DND-41 (cell line): ENCODE measurements around the gene KRTAP10-5.

ENCODE experiments used
- ATAC-seq: fragments of 200-7000 bp; cut with Tn5 transposase; 3 replicates; pipeline ENCODE4 v1.9.1; 2021; ENCODE audit warnings: low read depth; ENCODE audit not compliant: insufficient read depth
- DNase-seq: peaks from one replicate; pipeline ENCODE4 v3.0.0-alpha.2; 2020
- H2AFZ ChIP-seq: 2 replicates; pipeline ENCODE4 v1.6.0; 2012; ENCODE audit warnings: low read depth, low read length
- H3K27ac ChIP-seq: 2 replicates; pipeline ENCODE4 v1.5.1; 2012; ENCODE audit warnings: low read length, inconsistent platforms
- H3K27me3 ChIP-seq: fragments of 200-600 bp; sonication (generic); 2 replicates; pipeline ENCODE4 v1.6.0; 2012; ENCODE audit warnings: low read length, mild to moderate bottlenecking, inconsistent platforms; ENCODE audit not compliant: insufficient read depth, poor library complexity
- H3K36me3 ChIP-seq: 2 replicates; pipeline ENCODE4 v1.5.1; 2012; ENCODE audit warnings: low read length, inconsistent platforms; ENCODE audit not compliant: insufficient read depth
- H3K4me1 ChIP-seq: 2 replicates; pipeline ENCODE4 v1.5.1; 2012; ENCODE audit warnings: mild to moderate bottlenecking, low read length; ENCODE audit not compliant: insufficient read depth
- H3K4me2 ChIP-seq: 2 replicates; pipeline ENCODE4 v1.6.0; 2012; ENCODE audit warnings: mild to moderate bottlenecking, moderate library complexity, low read length, inconsistent platforms; ENCODE audit not compliant: insufficient read depth
- H3K4me3 ChIP-seq, 2 experiments: fragments of 200-600 bp in 1 of 2; shearing (Covaris generic) in 1 of 2; 2 replicates each; pipeline ENCODE4 v1.5.1; 2012 to 2016; ENCODE audit warnings: inconsistent platforms in 2 of 2, low read length in 2 of 2, mild to moderate bottlenecking in 2 of 2, low read depth in 1 of 2, moderate library complexity in 1 of 2
- H3K79me2 ChIP-seq: 2 replicates; pipeline ENCODE4 v1.6.0; 2012; ENCODE audit warnings: low read length, inconsistent platforms; ENCODE audit not compliant: insufficient read depth
- H3K9ac ChIP-seq: 2 replicates; pipeline ENCODE4 v1.6.0; 2012; ENCODE audit warnings: low read depth, mild to moderate bottlenecking, inconsistent platforms, low read length, moderate library complexity
- H3K9me3 ChIP-seq: 2 replicates; pipeline ENCODE4 v1.5.1; 2012; ENCODE audit warnings: low read length, moderate library complexity, mild to moderate bottlenecking, inconsistent platforms; ENCODE audit not compliant: insufficient read depth, severe bottlenecking
- H4K20me1 ChIP-seq: 2 replicates; pipeline ENCODE4 v1.6.0; 2012; ENCODE audit warnings: low read length; ENCODE audit not compliant: insufficient read depth
- CTCF ChIP-seq: IDR thresholded peaks from 2 replicates; pipeline ENCODE4 v1.5.1; 2012; ENCODE audit warnings: borderline replicate concordance, low read length, moderate library complexity, mild to moderate bottlenecking; ENCODE audit not compliant: poor library complexity, severe bottlenecking; ENCODE audit errors: extremely low read depth
- EZH2 ChIP-seq: IDR thresholded peaks from 3 replicates; pipeline ENCODE4 v1.6.1; 2012; ENCODE audit warnings: borderline replicate concordance, low read depth, mild to moderate bottlenecking, moderate library complexity, low read length, inconsistent platforms; ENCODE audit not compliant: severe bottlenecking

The KRTAP10-5 gene

GRCh38 chr21:44548922-44549321, 31.5 kb downstream of the KRTAP10-5 start:
- Histone ChIP-seq H4K20me1 (0 out of 2 replicates have a peak, but pooled peaks cover 3% of the 10 kb centered on the region), H3K9ac (no peak overlapping the region), H3K79me2 (no peaks in the 10 kb centered on the region), H3K36me3 (no peaks in the 10 kb centered on the region), H3K4me3 (no peak overlapping the region), H3K4me2 (no peak overlapping the region), H3K27ac (no peak overlapping the region), H3K27me3 (peaks cover 3% of the 10 kb centered on the region), H3K9me3 (no peaks in the 10 kb centered on the region), H2AFZ (no peak overlapping the region), H3K4me1 (no peaks in the 10 kb centered on the region)
- ATAC-seq (no peak), DNase-seq (no peak)
- TF ChIP-seq EZH2 (no peak), CTCF (no peak)

- no peak overlapping the region for H3K9ac ChIP-seq
- H3K36me3 ChIP-seq: no peaks in the 10 kb centered on the region
- TF ChIP-seq EZH2: no peak
- TF ChIP-seq CTCF: no peak
- H3K9me3 ChIP-seq: no peaks in the 10 kb centered on the region
- no peaks in the 10 kb centered on the region for H3K4me1 ChIP-seq
- H3K27me3 ChIP-seq: peaks cover 3% of the 10 kb centered on the region
- H3K27ac ChIP-seq: no peak overlapping the region
- no peak overlapping the region for H3K4me3 ChIP-seq
- no peak overlapping the region for H3K4me2 ChIP-seq
- H3K79me2 ChIP-seq: no peaks in the 10 kb centered on the region
- DNase-seq (no peak), ATAC-seq (no peak)
- no peak overlapping the region for H2AFZ ChIP-seq
- 0 out of 2 replicates have a peak, but pooled peaks cover 3% of the 10 kb centered on the region for H4K20me1 ChIP-seq
Measured at GRCh38 chr21:44548381-44548780, 32.0 kb downstream of the KRTAP10-5 start.

GRCh38 chr21:44547656-44548331, 32.6 kb downstream of the KRTAP10-5 start:
- Histone ChIP-seq H3K9me3 (no peaks in the 10 kb centered on the region), H3K79me2 (no peaks in the 10 kb centered on the region), H3K4me1 (no peaks in the 10 kb centered on the region), H3K4me2 (no peak overlapping the region), H4K20me1 (0 out of 2 replicates have a peak, but pooled peaks cover 3% of the 10 kb centered on the region), H2AFZ (no peak overlapping the region), H3K27me3 (peaks cover 3% of the 10 kb centered on the region), H3K4me3 (no peak overlapping the region), H3K36me3 (no peaks in the 10 kb centered on the region), H3K9ac (no peak overlapping the region), H3K27ac (no peak overlapping the region)
- no peak for TF ChIP-seq CTCF
- TF ChIP-seq EZH2: no peak
- peak; percentile 53; the same call in 2 of the 3 replicates for ATAC-seq
- peak; percentile 22 for DNase-seq
